Tibial artery (tissue), 4 donors: Measurements from ENCODE around the gene ZNF782.
"Not testable (repeated sequence)": the region's sequence is repeated elsewhere in the genome, so short reads cannot be mapped to it uniquely, and the experiment has no call there.

ENCODE experiments used
- DNase-seq, 2 donors: peaks; one replicate each; pipeline ENCODE4 v3.0.0-alpha.2; 2019
- H3K27ac ChIP-seq, 2 donors: fragments of 200-600 bp; sonication (generic) in 1 of 2; 1 replicate in 1 of 2; 2 replicates in 1 of 2; pipeline ENCODE4 v1.5.1; 2018 to 2019; ENCODE audit warnings: mild to moderate bottlenecking in 1 of 2
- H3K27me3 ChIP-seq, 2 donors: fragments of 200-600 bp; sonication (generic) in 1 of 2; one replicate each; pipeline versions ENCODE4 v1.5.1 to v1.6.0; 2016 to 2019
- H3K36me3 ChIP-seq, 3 donors: fragments of 200-600 bp; sonication (generic) in 2 of 3; one replicate each; pipeline ENCODE4 v1.5.1; 2016 to 2019; ENCODE audit warnings: mild to moderate bottlenecking in 2 of 3
- H3K4me1 ChIP-seq, 4 donors: fragments of 200-600 bp; sonication (generic) in 2 of 4; 1 replicate in 3 of 4; 2 replicates in 1 of 4; pipeline ENCODE4 v1.5.1; 2016 to 2019
- H3K4me3 ChIP-seq, 2 donors: fragments of 200-600 bp; sonication (generic) in 1 of 2; 1 replicate in 1 of 2; 2 replicates in 1 of 2; pipeline ENCODE4 v1.5.1; 2018 to 2019; ENCODE audit warnings: mild to moderate bottlenecking in 2 of 2
- H3K9me3 ChIP-seq, 3 donors: fragments of 200-600 bp; sonication (generic) in 1 of 3; one replicate each; pipeline ENCODE4 v1.5.1; 2016 to 2019
- CTCF ChIP-seq, 2 experiments: fragments of 200-600 bp in 1 of 2; fragments of 450-650 bp in 1 of 2; IDR thresholded peaks; one replicate each; pipeline ENCODE4 v1.5.1; 2017 to 2019; ENCODE audit warnings: antibody characterized with exemption in 2 of 2, mild to moderate bottlenecking in 1 of 2, moderate library complexity in 1 of 2
- intact Hi-C: fragments of 100-400 bp; cut with DNase I; formaldehyde crosslinking; loops from one replicate; pipeline ENCODE4 v1.15.0; 2023; ENCODE audit warnings: low total_unique reads

ZNF782 gene

DNA sequence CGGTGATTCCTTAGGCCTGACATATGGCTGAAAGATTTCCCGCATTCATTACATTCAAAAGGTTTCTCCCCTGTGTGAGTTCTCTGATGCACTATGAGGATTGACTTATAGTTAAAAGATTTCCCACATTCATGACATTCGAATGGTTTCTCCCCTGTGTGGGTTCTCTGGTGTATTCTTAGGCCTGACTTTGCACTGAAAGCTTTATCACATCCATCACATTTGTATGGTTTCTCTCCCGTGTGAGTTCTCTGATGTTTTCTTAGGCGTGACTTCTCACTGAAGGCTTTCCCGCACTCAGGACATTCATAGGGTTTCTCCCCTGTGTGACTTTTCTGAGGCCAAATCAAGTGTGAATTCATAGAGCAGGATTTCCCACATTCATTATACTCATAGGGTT is 35.8 kb downstream of the ZNF782 start:
- H3K9me3 ChIP-seq, result peaks cover 16 to 100% (median 83%) of the 10 kb centered on the region in 3 donors
- no peak overlapping the region for H3K4me3 ChIP-seq
- H3K4me1 ChIP-seq, result no peaks in the 10 kb centered on the region
- no peaks in the 10 kb centered on the region for H3K27me3 ChIP-seq
- DNase-seq, result no peak
- H3K27ac ChIP-seq, result no peak overlapping the region
- H3K36me3 ChIP-seq, result peaks cover 66 to 93% (median 89%) of the 10 kb centered on the region in 3 donors
- intact Hi-C loops, result no loop called here
- TF ChIP-seq CTCF (IDR thresholded peaks at IDR 0.05), result no peak

DNA sequence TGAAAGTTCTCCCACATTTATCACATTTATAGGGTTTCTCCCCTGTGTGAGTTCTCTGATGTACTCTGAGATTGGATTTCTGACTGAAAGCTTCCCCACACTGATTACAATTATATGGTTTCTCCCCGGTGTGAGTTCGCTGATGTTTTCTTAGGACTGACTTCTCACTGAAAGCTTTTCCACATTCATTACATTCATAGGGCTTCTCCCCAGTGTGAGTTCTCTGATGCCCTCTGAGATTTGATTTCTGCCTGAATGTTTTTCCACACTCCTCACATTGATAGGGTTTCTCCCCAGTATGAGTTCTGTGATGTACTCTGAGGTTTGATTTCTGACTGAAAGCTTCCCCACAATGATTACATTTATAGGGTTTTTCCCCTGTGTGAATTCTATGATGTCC is 36.3 kb downstream of the ZNF782 start:
- no peak overlapping the region for H3K27ac ChIP-seq
- no peak for TF ChIP-seq CTCF (IDR thresholded peaks at IDR 0.05)
- no peak for DNase-seq
- H3K4me3 ChIP-seq, result no peak overlapping the region
- H3K9me3 ChIP-seq, result peaks cover 16 to 100% (median 82%) of the 10 kb centered on the region in 3 donors
- no peaks in the 10 kb centered on the region for H3K27me3 ChIP-seq
- H3K36me3 ChIP-seq, result peaks cover 61 to 87% (median 83%) of the 10 kb centered on the region in 3 donors
- H3K4me1 ChIP-seq, result no peaks in the 10 kb centered on the region
- intact Hi-C loops, result no loop called here

- intact Hi-C loops, result no loop called here
- Histone ChIP-seq H3K4me3 (no peak overlapping the region), H3K4me1 (no peaks in the 10 kb centered on the region), H3K9me3 (peaks cover 10 to 100% (median 74%) of the 10 kb centered on the region in 3 donors), H3K36me3 (peaks cover 17 to 53% (median 40%) of the 10 kb centered on the region in 3 donors), H3K27me3 (no peaks in the 10 kb centered on the region), H3K27ac (no peak overlapping the region)
- no peak for DNase-seq
- no peak for TF ChIP-seq CTCF (IDR thresholded peaks at IDR 0.05)
Measured at GRCh38 chr9:96813607-96814006, 40.7 kb downstream of the ZNF782 start.

GRCh38 chr9:96798959-96799358 is 55.4 kb downstream of the ZNF782 start:
- H3K4me1 ChIP-seq, H3K27ac ChIP-seq, H3K4me3 ChIP-seq, H3K27me3 ChIP-seq, intact Hi-C loops, DNase-seq: not testable (repeated sequence)
- Histone ChIP-seq H3K36me3 (peaks cover 38 to 50% (median 47%) of the 10 kb centered on the region in 3 donors), H3K9me3 (peaks cover 0 to 74% (median 29%) of the 10 kb centered on the region in 3 donors)

- Histone ChIP-seq H3K4me3 (no peak overlapping the region), H3K27me3 (no peaks in the 10 kb centered on the region), H3K4me1 (peaks cover 0 to under 1% (median 0%) of the 10 kb centered on the region in 4 donors), H3K9me3 (peaks cover 0 to 39% (median 0%) of the 10 kb centered on the region in 3 donors), H3K27ac (no peak overlapping the region), H3K36me3 (peaks cover 0 to 15% (median 0%) of the 10 kb centered on the region in 3 donors)
- TF ChIP-seq CTCF (IDR thresholded peaks at IDR 0.05), result no peak
- intact Hi-C loops, result no loop called here
- DNase-seq, result no peak
Measured at GRCh38 chr9:96784021-96784420, 70.3 kb downstream of the ZNF782 start.

DNA sequence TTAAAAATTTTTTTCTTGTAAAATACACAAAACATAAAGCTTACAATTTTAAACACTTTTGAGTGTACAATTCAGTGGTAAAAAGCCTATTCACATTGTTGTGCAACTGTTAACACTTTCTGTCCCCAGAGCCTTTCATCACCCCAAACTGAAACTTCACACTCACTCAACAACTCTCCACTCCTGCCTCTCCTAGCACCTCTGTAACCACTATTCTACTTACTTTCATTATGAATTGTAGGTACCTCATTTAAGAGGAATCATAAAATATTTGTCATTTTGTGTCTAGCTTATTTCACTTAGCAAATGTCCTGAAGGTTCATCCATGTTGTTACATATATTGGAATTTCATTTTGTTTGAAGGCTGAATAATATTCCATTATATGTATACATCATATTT is 72.1 kb downstream of the ZNF782 start:
- Histone ChIP-seq H3K4me1 (peaks cover 0 to 8% (median 2%) of the 10 kb centered on the region in 4 donors), H3K27ac (no peak overlapping the region), H3K9me3 (peaks cover 0 to 22% (median 0%) of the 10 kb centered on the region in 3 donors), H3K27me3 (no peaks in the 10 kb centered on the region), H3K4me3 (no peak overlapping the region), H3K36me3 (peaks cover 0 to 4% (median 0%) of the 10 kb centered on the region in 3 donors)
- no peak for DNase-seq
- no peak for TF ChIP-seq CTCF (IDR thresholded peaks at IDR 0.05)
- intact Hi-C loops, result no loop called here
